ENCODE measurements around the gene TAF8.

The TAF8 gene

GRCh38 chr6:42125663-42126062 lies 75.3 kb downstream of the TAF8 start:
- DNase-seq: no peak

GRCh38 chr6:42128460-42129359 lies 78.4 kb downstream of the TAF8 start:
- DNase-seq: no peak

- DNase-seq: no peak
Observed at GRCh38 chr6:42129360-42129676, 79.0 kb downstream of the TAF8 start.

- DNase-seq: no peak
Observed at GRCh38 chr6:42131531-42131930, 81.2 kb downstream of the TAF8 start.

GRCh38 chr6:42133926-42134325 lies 83.6 kb downstream of the TAF8 start:
- DNase-seq: no peak

GRCh38 chr6:42135161-42135560 lies 84.8 kb downstream of the TAF8 start:
- no peak for DNase-seq

GRCh38 chr6:42135722-42136121 lies 85.4 kb downstream of the TAF8 start:
- no peak for DNase-seq

- peak; percentile 19 to 61 for DNase-seq
Observed at GRCh38 chr6:42136508-42137193, 86.3 kb downstream of the TAF8 start.
